Subcutaneous abdominal adipose tissue (tissue), 5 donors: ENCODE data around the gene RBFOX2.
A peak's percentile ranks its signal among the peaks of the same experiment; 100 is the strongest.
"Not testable (repeated sequence)": the region's sequence is repeated elsewhere in the genome, so short reads cannot be mapped to it uniquely, and the experiment has no call there.

Source experiments
- H3K27ac ChIP-seq: one replicate; pipeline ENCODE4 v1.7.0; 2013; ENCODE audit warnings: low read depth, mild to moderate bottlenecking, inconsistent platforms, low read length, moderate library complexity
- H3K27me3 ChIP-seq, 5 donors: one replicate each; pipeline ENCODE4 v1.7.0; 2013; ENCODE audit warnings: low read length in 5 of 5, inconsistent platforms in 1 of 5; ENCODE audit not compliant: control insufficient read depth in 5 of 5, insufficient read depth in 4 of 5
- H3K36me3 ChIP-seq, 5 donors: one replicate each; pipeline ENCODE4 v1.7.0; 2013; ENCODE audit warnings: low read length in 5 of 5; ENCODE audit not compliant: control insufficient read depth in 5 of 5, insufficient read depth in 5 of 5
- H3K4me1 ChIP-seq, 5 donors: one replicate each; pipeline ENCODE4 v1.7.0; 2013; ENCODE audit warnings: low read length in 5 of 5, mild to moderate bottlenecking in 3 of 5, moderate library complexity in 1 of 5; ENCODE audit not compliant: control insufficient read depth in 5 of 5, insufficient read depth in 5 of 5
- H3K4me3 ChIP-seq, 5 donors: one replicate each; pipeline ENCODE4 v1.7.0; 2013; ENCODE audit warnings: low read length in 5 of 5, low read depth in 1 of 5
- H3K9ac ChIP-seq, 5 donors: one replicate each; pipeline ENCODE4 v1.7.0; 2013; ENCODE audit warnings: low read length in 5 of 5, mild to moderate bottlenecking in 4 of 5, moderate library complexity in 3 of 5
- H3K9me3 ChIP-seq, 5 donors: one replicate each; pipeline ENCODE4 v1.7.0; 2013; ENCODE audit warnings: low read length in 5 of 5; ENCODE audit not compliant: control insufficient read depth in 5 of 5
- donor health status: healthy.
- donor health status: healthy.
- donor health status: healthy.
- donor health status: healthy.
- donor health status: healthy.

RBFOX2 gene

DNA sequence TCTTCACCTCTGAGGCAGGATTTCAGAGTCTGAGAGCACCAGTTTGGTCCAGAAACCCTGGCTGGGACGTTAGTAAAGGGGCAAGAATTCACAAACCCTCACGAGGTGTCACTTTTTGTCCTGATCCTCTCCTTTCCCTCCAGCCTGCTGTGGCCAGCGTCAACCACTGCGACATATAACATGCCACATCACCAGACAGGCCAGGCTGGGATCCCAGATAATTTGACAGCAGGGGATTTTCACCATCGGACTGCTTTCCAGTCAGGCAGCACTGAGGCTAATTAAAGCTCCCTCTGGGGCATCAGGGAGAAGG is 36.8 kb upstream of the RBFOX2 start:
- no peaks in the 10 kb centered on the region for H3K9me3 ChIP-seq
- peak overlapping the region; percentile 16 to 86 (median 85) for H3K9ac ChIP-seq
- H3K36me3 ChIP-seq: no peaks in the 10 kb centered on the region
- H3K27ac ChIP-seq: peak overlapping the region; percentile 74
- H3K4me1 ChIP-seq: peaks cover 2 to 16% (median 12%) of the 10 kb centered on the region in 5 donors
- peak overlapping the region; percentile 66 to 81 (median 70) for H3K4me3 ChIP-seq
- no peaks in the 10 kb centered on the region for H3K27me3 ChIP-seq

DNA sequence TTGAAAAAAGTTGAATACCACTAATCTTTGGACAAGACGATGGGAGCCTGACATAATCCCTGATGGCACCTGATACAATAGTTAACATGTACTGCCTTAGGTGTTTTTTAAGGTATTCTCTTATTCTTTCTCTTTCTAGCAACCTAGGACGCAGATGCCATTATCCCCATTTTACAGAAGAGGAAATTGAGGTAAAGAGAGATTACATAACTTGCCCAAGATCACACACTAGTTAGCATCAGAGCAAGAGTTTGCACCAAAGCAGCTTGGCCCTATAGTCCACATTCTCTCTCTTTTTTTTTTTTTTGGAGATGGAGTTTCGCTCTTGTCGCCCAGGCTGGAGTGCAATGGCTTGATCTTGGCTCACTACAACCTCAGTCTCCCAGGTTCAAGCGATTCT is 35.7 kb upstream of the RBFOX2 start:
- Histone ChIP-seq H3K27ac (no peak overlapping the region), H3K4me3 (no peak overlapping the region), H3K36me3 (no peaks in the 10 kb centered on the region), H3K27me3 (no peaks in the 10 kb centered on the region), H3K9ac (no peak overlapping the region), H3K9me3 (no peaks in the 10 kb centered on the region), H3K4me1 (peaks cover 2 to 16% (median 12%) of the 10 kb centered on the region in 5 donors)

DNA sequence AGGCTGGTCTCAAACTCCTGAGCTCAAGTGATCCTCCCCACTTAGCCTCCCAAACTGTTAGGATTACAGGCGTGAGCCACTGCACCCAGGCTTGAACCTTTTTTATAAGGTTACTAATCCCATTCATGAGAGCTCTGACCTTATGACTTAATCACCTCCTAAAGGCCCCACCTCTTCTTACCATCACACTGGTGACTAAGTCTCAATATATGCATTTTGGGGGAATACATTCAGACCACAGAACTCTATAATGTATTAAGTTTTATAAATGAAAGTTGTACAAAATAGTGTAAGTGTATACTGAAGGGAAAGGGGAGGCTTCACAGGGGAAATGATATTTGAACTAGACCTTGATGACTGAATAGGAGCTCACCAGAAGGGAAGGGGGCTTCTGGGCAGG is 28.4 kb upstream of the RBFOX2 start:
- Histone ChIP-seq H3K4me1 (peaks cover 4 to 15% (median 12%) of the 10 kb centered on the region in 5 donors), H3K4me3 (no peak overlapping the region), H3K9ac (no peak overlapping the region), H3K36me3 (no peaks in the 10 kb centered on the region), H3K27ac (no peak overlapping the region), H3K9me3 (no peaks in the 10 kb centered on the region), H3K27me3 (no peaks in the 10 kb centered on the region)

DNA sequence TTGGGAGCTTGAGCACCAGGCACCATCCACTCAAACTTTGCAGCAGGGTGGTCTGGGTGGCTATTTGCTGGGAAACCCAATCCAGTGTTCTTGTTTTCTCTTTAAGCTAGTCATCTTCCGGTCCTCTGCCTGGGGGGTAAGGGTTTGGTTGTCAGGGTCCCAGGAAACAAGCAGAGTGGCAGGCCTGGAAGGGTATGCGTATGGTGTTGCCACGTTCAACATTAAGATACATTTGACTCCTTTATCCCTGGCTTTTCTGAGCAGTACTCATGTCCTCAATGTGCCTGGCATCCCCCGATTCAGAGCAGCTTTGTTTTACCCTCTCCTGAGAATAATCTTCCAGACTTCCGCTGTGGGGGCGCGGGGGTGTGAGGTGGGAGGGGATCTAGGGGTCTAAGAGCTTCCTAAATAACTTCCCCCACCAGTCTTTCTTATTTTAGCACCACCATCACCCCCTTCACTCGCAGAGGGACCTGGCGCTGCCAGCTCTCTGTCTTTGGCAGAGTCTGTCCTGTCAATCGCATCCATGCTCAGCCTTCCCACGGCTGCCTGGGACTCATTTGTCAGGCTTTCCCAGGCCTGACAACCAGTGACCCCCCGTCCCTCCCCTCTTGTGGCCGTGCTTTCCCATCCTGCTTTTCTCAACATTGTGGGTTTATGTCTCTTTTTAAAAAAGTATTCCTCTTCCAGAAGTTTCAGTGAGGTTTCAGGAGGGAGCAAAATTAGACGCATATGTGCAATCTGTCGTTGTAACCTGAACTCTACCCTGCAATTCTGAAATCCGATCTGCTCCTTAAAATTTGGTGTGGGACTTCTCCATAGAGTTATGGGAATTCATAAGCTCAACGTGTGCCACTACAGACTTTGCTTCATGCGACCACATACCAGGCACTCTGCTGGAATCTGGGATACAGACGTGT is 27.0 kb upstream of the RBFOX2 start:
- Histone ChIP-seq H3K4me3 (peak overlapping the region in 4 of 5 donors; percentile 16 to 44 (median 25)), H3K4me1 (peaks cover 4 to 15% (median 12%) of the 10 kb centered on the region in 5 donors), H3K27ac (no peak overlapping the region), H3K27me3 (no peaks in the 10 kb centered on the region), H3K36me3 (no peaks in the 10 kb centered on the region), H3K9ac (peak overlapping the region in 2 of 5 donors; percentile 51 to 56), H3K9me3 (no peaks in the 10 kb centered on the region)

DNA sequence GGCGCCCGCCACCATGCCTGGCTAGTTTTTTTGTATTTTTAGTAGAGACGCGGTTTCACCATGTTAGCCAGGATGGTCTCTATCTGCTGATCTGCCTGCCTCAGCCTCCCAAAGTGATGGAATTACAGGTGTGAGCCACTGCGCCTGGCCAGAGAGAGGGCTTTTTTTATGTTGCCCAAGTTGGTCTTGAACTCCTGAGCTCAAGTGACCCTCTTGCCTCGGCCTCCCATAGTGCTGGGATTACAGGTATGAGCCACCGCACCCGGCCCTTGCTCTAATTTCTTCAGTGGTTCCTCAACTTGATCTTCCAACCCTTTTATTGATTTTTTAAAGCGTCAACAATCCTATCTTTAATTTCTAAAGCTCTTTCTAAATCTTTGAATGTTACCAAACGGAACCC is 25.8 kb upstream of the RBFOX2 start:
- H3K27ac ChIP-seq, H3K9ac ChIP-seq, H3K9me3 ChIP-seq, H3K36me3 ChIP-seq, H3K4me3 ChIP-seq, H3K27me3 ChIP-seq: not testable (repeated sequence)
- peaks cover 4 to 15% (median 12%) of the 10 kb centered on the region in 5 donors for H3K4me1 ChIP-seq

DNA sequence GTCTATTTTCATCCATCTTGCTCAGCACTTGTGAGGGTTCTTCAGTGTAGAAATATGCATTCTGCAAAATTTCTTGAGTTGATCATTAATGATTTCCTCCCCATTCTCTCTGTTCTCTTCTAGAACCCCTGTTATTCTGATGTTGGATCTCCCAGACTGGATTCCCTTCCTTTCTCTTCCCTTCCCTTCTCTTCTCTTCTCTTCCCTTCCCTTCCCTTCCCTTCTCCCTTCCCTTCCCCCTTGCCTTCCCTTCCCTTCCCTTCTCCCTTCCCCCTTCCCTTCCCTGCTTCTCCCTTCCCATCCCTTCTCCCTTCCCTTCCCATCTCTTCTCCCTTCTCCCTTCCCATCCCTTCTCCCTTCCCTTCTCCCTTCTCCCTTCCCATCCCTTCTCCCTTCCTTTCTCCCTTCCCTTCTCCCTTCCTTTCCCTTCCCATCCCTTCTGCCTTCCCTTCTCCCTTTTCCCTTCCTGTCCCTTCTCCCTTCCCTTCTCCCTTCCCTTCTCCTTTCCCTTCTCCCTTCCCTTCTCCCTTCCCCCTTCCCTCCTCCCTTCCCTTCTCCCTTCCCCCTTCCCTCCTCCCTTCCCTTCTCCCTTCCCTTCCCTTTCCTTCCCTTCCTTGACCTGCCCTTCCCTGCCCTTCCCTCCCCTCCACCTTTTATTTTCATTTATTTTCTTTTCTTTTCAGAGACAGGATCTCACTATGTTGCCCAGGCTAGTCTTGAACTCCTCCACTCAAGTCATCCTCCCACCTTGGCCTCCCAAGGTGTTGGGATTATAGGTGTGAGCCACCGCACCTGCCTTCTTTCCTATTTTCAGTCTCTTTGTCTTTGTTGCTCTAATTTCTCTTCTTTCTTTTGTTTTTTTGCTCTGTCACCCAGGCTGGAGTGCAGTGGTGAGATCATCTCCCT is 24.9 kb upstream of the RBFOX2 start:
- no peak overlapping the region for H3K4me3 ChIP-seq
- no peaks in the 10 kb centered on the region for H3K27me3 ChIP-seq
- H3K27ac ChIP-seq: no peak overlapping the region
- peaks cover 4 to 15% (median 12%) of the 10 kb centered on the region in 5 donors for H3K4me1 ChIP-seq
- H3K36me3 ChIP-seq: no peaks in the 10 kb centered on the region
- no peak overlapping the region for H3K9ac ChIP-seq
- H3K9me3 ChIP-seq: no peaks in the 10 kb centered on the region

DNA sequence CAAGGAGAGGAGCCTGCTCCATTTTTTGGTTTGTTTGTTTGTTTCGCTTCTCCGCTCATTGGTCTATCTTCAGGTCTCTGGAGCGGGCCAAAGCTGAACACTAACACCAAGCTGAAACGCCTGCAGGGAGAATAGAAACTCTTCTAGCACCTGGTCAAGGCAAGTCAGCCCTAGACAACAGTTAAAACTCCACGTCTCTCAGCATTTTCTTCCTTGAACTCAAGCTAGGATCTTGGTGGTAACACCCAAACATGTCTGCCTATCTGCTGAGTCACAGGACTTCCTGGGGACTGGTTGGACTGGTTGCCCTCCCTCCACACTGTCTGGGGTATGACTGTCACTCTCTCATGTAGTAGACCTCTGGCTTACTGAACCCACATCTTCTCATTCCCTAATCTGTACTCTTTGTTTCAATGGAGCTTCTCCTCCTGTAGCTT is 23.9 kb upstream of the RBFOX2 start:
- Histone ChIP-seq H3K27ac (no peak overlapping the region), H3K4me1 (peaks cover 4 to 15% (median 12%) of the 10 kb centered on the region in 5 donors), H3K9ac (no peak overlapping the region), H3K36me3 (no peaks in the 10 kb centered on the region), H3K4me3 (no peak overlapping the region), H3K27me3 (no peaks in the 10 kb centered on the region), H3K9me3 (no peaks in the 10 kb centered on the region)

DNA sequence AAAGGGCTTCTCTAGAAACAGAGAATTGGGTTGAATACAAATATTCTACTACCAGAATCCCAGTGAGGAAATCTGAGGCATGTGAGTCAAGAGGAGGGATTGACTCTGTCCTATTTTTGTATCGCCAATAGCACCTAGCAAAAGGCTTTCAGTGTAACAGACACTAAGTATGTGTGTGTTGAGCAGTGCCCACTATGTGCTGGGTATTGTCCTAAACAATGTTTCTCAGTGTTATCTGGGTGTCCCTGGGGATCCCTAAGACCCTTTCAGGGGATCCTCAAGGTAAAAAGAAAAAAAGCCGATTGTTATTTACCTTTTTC is 21.0 kb upstream of the RBFOX2 start:
- no peak overlapping the region for H3K27ac ChIP-seq
- H3K4me1 ChIP-seq: no peaks in the 10 kb centered on the region
- no peaks in the 10 kb centered on the region for H3K27me3 ChIP-seq
- H3K9ac ChIP-seq: no peak overlapping the region
- H3K4me3 ChIP-seq: no peak overlapping the region
- no peaks in the 10 kb centered on the region for H3K9me3 ChIP-seq
- no peaks in the 10 kb centered on the region for H3K36me3 ChIP-seq

DNA sequence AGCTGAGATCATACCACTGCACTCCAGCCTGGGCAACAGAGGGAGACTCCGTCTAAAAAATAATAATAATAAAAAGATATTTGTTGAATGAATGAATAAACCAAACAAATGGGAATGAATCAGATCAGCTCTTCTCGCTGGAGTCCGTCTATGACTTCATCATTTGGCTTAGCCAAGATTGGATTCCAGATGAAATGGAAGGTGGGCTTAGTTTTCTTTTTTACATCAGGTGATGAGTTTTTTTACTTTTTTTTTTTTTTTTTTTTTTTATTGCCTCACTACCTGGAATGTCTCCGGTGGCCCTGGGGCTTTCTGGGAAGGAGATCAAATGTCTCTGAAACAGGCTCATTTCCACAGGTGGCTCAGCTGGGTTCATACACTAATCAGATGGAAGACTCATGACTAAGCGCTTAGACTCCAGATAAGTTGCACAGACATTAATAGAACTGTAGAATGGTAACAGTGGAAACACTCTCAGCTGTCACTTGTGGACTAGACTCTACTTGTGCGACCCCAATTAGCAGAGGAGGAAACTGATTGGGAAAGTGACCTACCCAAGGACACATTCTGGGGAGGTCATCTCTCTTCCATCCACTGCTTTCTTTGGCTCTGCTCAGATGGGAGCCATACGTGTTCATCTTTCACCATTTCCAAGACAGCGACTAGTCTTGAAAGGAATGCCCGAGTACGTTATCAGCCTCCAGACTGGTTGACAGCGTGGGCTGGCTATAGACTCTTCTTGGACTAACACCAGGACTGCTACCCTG is 20.5 kb upstream of the RBFOX2 start:
- Histone ChIP-seq H3K27ac (no peak overlapping the region), H3K27me3 (no peaks in the 10 kb centered on the region), H3K4me3 (no peak overlapping the region), H3K36me3 (no peaks in the 10 kb centered on the region), H3K9ac (no peak overlapping the region), H3K4me1 (no peaks in the 10 kb centered on the region), H3K9me3 (no peaks in the 10 kb centered on the region)
